K562 (cell line): ENCODE results near the gene MRPL40. TPM values are rescaled to one million over a fixed set of nuclear protein-coding genes. Genes with fewer than 3 reads are reported as not detected.

ENCODE experiments used
- BRF2 ChIP-seq: IDR thresholded peaks from 3 replicates; pipeline ENCODE4 v1.6.1; 2011; ENCODE audit warnings: borderline replicate concordance, mild to moderate bottlenecking; ENCODE audit not compliant: insufficient read length, insufficient read depth
- CAMTA2 ChIP-seq: fragments of 250-450 bp; sonication (Bioruptor Pico); conservative IDR thresholded peaks from 2 replicates; pipeline ENCODE4 v1.5.1; 2022
- CBX8 ChIP-seq: fragments of 200-600 bp; sonication (generic); IDR thresholded peaks from 2 replicates; pipeline ENCODE4 v1.6.1; 2012; ENCODE audit warnings: borderline replicate concordance, mixed run types, low read depth, mild to moderate bottlenecking, moderate library complexity, mixed read lengths, low read length, control low read depth, inconsistent platforms; ENCODE audit not compliant: poor library complexity, severe bottlenecking; ENCODE audit errors: extremely low read depth
- CEBPB ChIP-seq: fragments of 450-650 bp; IDR thresholded peaks from 2 replicates; pipeline ENCODE4 v1.6.1; 2016; ENCODE audit warnings: missing genetic modification characterization, missing compliant biosample characterization
- DACH1 ChIP-seq: fragments of 450-650 bp; IDR thresholded peaks from 2 replicates; pipeline ENCODE4 v1.6.1; 2018; ENCODE audit not compliant: partially characterized antibody
- DEAF1 ChIP-seq: fragments of 450-650 bp; formaldehyde crosslinking; IDR thresholded peaks from 2 replicates; pipeline ENCODE4 v1.4.0; 2020; ENCODE audit warnings: mild to moderate bottlenecking, moderate library complexity
- E2F5 ChIP-seq: sonication (generic); formaldehyde crosslinking; IDR thresholded peaks from 2 replicates; pipeline ENCODE4 v1.8.0; 2022; ENCODE audit warnings: mild to moderate bottlenecking, missing genetic modification reagents
- EZH2 ChIP-seq: IDR thresholded peaks from 2 replicates; pipeline ENCODE4 v1.6.1; 2012; ENCODE audit warnings: low read depth, mild to moderate bottlenecking, inconsistent platforms, low read length, borderline replicate concordance
- HMG20A ChIP-seq: fragments of 450-650 bp; formaldehyde crosslinking; conservative IDR thresholded peaks from 2 replicates; pipeline ENCODE4 v1.4.0; 2020; ENCODE audit warnings: mild to moderate bottlenecking, mixed read lengths
- HSF4 ChIP-seq: fragments of 250-450 bp; sonication (Bioruptor Pico); IDR thresholded peaks from 2 replicates; pipeline ENCODE4 v2.1.2; 2022; ENCODE audit warnings: mild to moderate bottlenecking, moderate library complexity, borderline replicate concordance
- MYBL2 ChIP-seq, 2 experiments: fragments of 450-650 bp in 1 of 2; sonication (generic) in 1 of 2; formaldehyde crosslinking in 1 of 2; IDR thresholded peaks; 2 replicates each; pipeline versions ENCODE4 v1.6.1 to v1.8.1; 2017 to 2022; ENCODE audit warnings: borderline replicate concordance in 1 of 2, inconsistent platforms in 1 of 2, low read depth in 1 of 2, mild to moderate bottlenecking in 1 of 2, missing genetic modification reagents in 1 of 2, moderate library complexity in 1 of 2
- PHF8 ChIP-seq: fragments of 200-600 bp; sonication (generic); IDR thresholded peaks from 2 replicates; pipeline ENCODE4 v1.6.1; 2012; ENCODE audit warnings: mixed run types, mild to moderate bottlenecking, inconsistent platforms, low read length, moderate library complexity, borderline replicate concordance
- PHTF2 ChIP-seq: fragments of 250-450 bp; sonication (Bioruptor Pico); IDR thresholded peaks from 2 replicates; pipeline ENCODE4 v1.5.0; 2021; ENCODE audit warnings: mild to moderate bottlenecking
- POLR3A ChIP-seq: IDR thresholded peaks from 2 replicates; pipeline ENCODE4 v1.6.1; 2011; ENCODE audit warnings: borderline replicate concordance, mild to moderate bottlenecking, moderate library complexity; ENCODE audit not compliant: insufficient read length, insufficient read depth; ENCODE audit errors: extremely low read depth
- PTRF ChIP-seq: fragments of 450-650 bp; IDR thresholded peaks from 2 replicates; pipeline ENCODE4 v1.6.1; 2016; ENCODE audit warnings: mild to moderate bottlenecking, missing genetic modification characterization, missing compliant biosample characterization
- RBM14 ChIP-seq: fragments of 200-400 bp; formaldehyde crosslinking; IDR thresholded peaks from 2 replicates; pipeline ENCODE4 v1.6.1; 2018; ENCODE audit warnings: low read depth, mild to moderate bottlenecking, low read length, moderate library complexity, borderline replicate concordance; ENCODE audit not compliant: insufficient read depth
- SOX6 ChIP-seq: fragments of 450-650 bp; IDR thresholded peaks from 2 replicates; pipeline ENCODE4 v1.6.1; 2014; ENCODE audit warnings: mild to moderate bottlenecking
- SRF ChIP-seq, 2 experiments: fragments of 250-450, 450-650 bp in 1 of 2; sonication (Bioruptor Pico) in 1 of 2; sonication (generic) in 1 of 2; formaldehyde crosslinking; IDR thresholded peaks; 2 replicates each; pipeline versions ENCODE4 v1.5.0 to v1.5.1; 2020 to 2022; ENCODE audit warnings: mild to moderate bottlenecking in 1 of 2, missing genetic modification reagents in 1 of 2
- TCF3 ChIP-seq: sonication (generic); formaldehyde crosslinking; IDR thresholded peaks from 2 replicates; pipeline ENCODE4 v1.4.0; 2020; ENCODE audit warnings: mild to moderate bottlenecking, missing genetic modification reagents
- TEAD4 ChIP-seq, 2 experiments: sonication (generic) in 1 of 2; formaldehyde crosslinking in 1 of 2; IDR thresholded peaks; 2 replicates each; pipeline versions ENCODE4 v1.6.1 to v1.8.0; 2012 to 2022; ENCODE audit warnings: borderline replicate concordance in 1 of 2, inconsistent platforms in 1 of 2, low read length in 1 of 2, mild to moderate bottlenecking in 1 of 2, missing genetic modification reagents in 1 of 2
- ZKSCAN1 ChIP-seq: fragments of 150-350 bp; IDR thresholded peaks from 2 replicates; pipeline ENCODE4 v1.6.1; 2016; ENCODE audit warnings: low read depth, low read length
- ZNF780A ChIP-seq: fragments of 250-450 bp; sonication (Bioruptor Pico); IDR thresholded peaks from 2 replicates; pipeline ENCODE4 v1.5.0; 2021; ENCODE audit warnings: mild to moderate bottlenecking
- polyA plus RNA-seq, 8 experiments: library from polyadenylated mRNA; depleted of rRNA in 4 of 8; stranded (reverse) in 5 of 8; unstranded in 3 of 8; fragments of >200 nt; fragmentation: Nextera tagmentation in 2 of 8; fragmentation: Illumina TruSeq in 1 of 8; extraction: Ambion mirVana in 2 of 8; extraction: Trizol in 1 of 8; gene quantifications; 2 replicates each; pipeline versions ENCODE4 v1.2.1 to v1.2.3, GENCODE V29; 2011 to 2014; ENCODE audit warnings: inconsistent platforms in 1 of 8, missing spikeins in 1 of 8
- total RNA-seq, 7 experiments: library from RNA; depleted of rRNA in 6 of 7; stranded (reverse); fragments of >200 nt in 6 of 7; fragmentation: Illumina TruSeq in 2 of 7; extraction: Trizol in 2 of 7; gene quantifications; 2 replicates each; pipeline versions ENCODE4 v1.2.1 to v1.2.3, GENCODE V29; 2011 to 2021; ENCODE audit warnings: low replicate concordance in 1 of 7

Gene MRPL40
- total and polyA plus RNA-seq, 9 of the 15 experiments (the other 6 are each of a cell fraction or from before 2014, with no cell fraction given), result 132 to 652 (median 208) TPM

- TF ChIP-seq DEAF1 (CRISPR knock-in tag) (0 out of 2 replicates have a peak, but pooled peaks have one; percentile 2), ZKSCAN1 (no peak), CEBPB (tag) (no peak), SOX6 (no peak), TCF3 (CRISPR knock-in tag) (no peak), E2F5 (CRISPR knock-in tag) (no peak), PHTF2 (CRISPR knock-in tag) (no peak), HSF4 (CRISPR knock-in tag) (no peak), POLR3A (no peak), DACH1 (no peak), SRF (CRISPR knock-in tag; IDR thresholded peaks at IDR 0.05) (no peak), BRF2 (no peak), HMG20A (CRISPR knock-in tag) (no peak), EZH2 (no peak), PHF8 (no peak), MYBL2 (IDR thresholded peaks at IDR 0.05; ENCODE audit: low read depth) (no peak), MYBL2 (CRISPR knock-in tag; IDR thresholded peaks at IDR 0.05; ENCODE audit: borderline replicate concordance) (no peak), PTRF (tag) (no peak), CAMTA2 (CRISPR knock-in tag) (no peak), CBX8 (no peak), ZNF780A (no peak), RBM14 (no peak), TEAD4 (IDR thresholded peaks at IDR 0.05; ENCODE audit: low read length) (no peak), TEAD4 (CRISPR knock-in tag; IDR thresholded peaks at IDR 0.05; ENCODE audit: borderline replicate concordance) (no peak)
These were observed 31.4 kb downstream of the MRPL40 start (continued) for GRCh38 chr22:19463491-19464469.
